Testis (tissue), 5 donors: ENCODE data around the gene CWC25. TPM values are rescaled to one million over a fixed set of nuclear protein-coding genes. Genes with fewer than 3 reads are reported as not detected.

ENCODE experiments used
- DNase-seq: peaks from one replicate; pipeline ENCODE4 v3.0.0-alpha.2; 2019
- H3K27ac ChIP-seq, 2 donors: fragments of 200-600 bp; sonication (generic); one replicate each; pipeline ENCODE4 v1.5.1; 2019
- H3K27me3 ChIP-seq: fragments of 200-600 bp; sonication (generic); one replicate; pipeline ENCODE4 v1.5.1; 2019
- H3K36me3 ChIP-seq: fragments of 200-600 bp; sonication (generic); one replicate; pipeline ENCODE4 v1.5.1; 2017; ENCODE audit warnings: low read depth; ENCODE audit errors: missing control alignments
- H3K4me1 ChIP-seq: fragments of 200-600 bp; sonication (generic); one replicate; pipeline ENCODE4 v1.5.1; 2019
- H3K4me3 ChIP-seq, 2 donors: fragments of 200-600 bp; sonication (generic); one replicate each; pipeline ENCODE4 v1.5.1; 2017 to 2019
- H3K9me3 ChIP-seq: fragments of 200-600 bp; sonication (generic); one replicate; pipeline ENCODE4 v1.5.1; 2017
- POLR2A ChIP-seq: fragments of 450-650 bp; IDR thresholded peaks from one replicate; pipeline ENCODE4 v1.6.1; 2017; ENCODE audit warnings: antibody characterized with exemption, mild to moderate bottlenecking, moderate library complexity
- WGBS, 2 donors: methylation state at CpG; one replicate each; pipeline ENCODE4 v1.1.5; 2018; 5-methylcytosine and 5-hydroxymethylcytosine counted together
- intact Hi-C: fragments of 100-400 bp; cut with DNase I; formaldehyde crosslinking; loops from one replicate; pipeline ENCODE4 v1.15.1; 2023; ENCODE audit warnings: low total_unique reads
- long read RNA-seq, 2 donors: transcript quantifications; one replicate each; lab custom pipeline, GENCODE V29; 2026
- polyA plus RNA-seq: library from polyadenylated mRNA; stranded (reverse); fragments of 350-450 nt; fragmentation: Illumina TruSeq; extraction: RNeasy Lipid Tissue Mini Kit (QIAGEN cat#74804); gene quantifications from one replicate; pipeline ENCODE4 v1.2.3, GENCODE V29; 2014; ENCODE audit warnings: low read depth, low replicate concordance; ENCODE audit not compliant: insufficient read depth
- total RNA-seq, 2 donors: library from RNA; depleted of rRNA; stranded (reverse); fragments of >200 nt; gene quantifications; one replicate each; pipeline ENCODE4 v1.2.3, GENCODE V29; 2016
- TF ChIP-seq, protein P1 (sequence below), 3 experiments: fragments of 450-650 bp in 2 of 3; fragments of 200-600 bp in 1 of 3; sonication (generic) in 1 of 3; IDR thresholded peaks; one replicate each; pipeline ENCODE4 v1.5.1; 2016 to 2019; ENCODE audit warnings: antibody characterized with exemption in 3 of 3, mild to moderate bottlenecking in 2 of 3, moderate library complexity in 1 of 3

Gene CWC25
- 10 to 100 TPM; 23.9 to 67.1 TPM for total RNA-seq
- polyA plus RNA-seq, result 41.9 TPM
- long read RNA-seq, donor 1, partial matches to known transcripts, result 0 of 3 reads
- long read RNA-seq, donor 1, other reads (novel, unspliced or antisense), result 0 of 3 reads
- long read RNA-seq, donor 2, partial matches to known transcripts, result 0 of 1 reads
- long read RNA-seq, donor 2, other reads (novel, unspliced or antisense), result 0 of 1 reads

DNA sequence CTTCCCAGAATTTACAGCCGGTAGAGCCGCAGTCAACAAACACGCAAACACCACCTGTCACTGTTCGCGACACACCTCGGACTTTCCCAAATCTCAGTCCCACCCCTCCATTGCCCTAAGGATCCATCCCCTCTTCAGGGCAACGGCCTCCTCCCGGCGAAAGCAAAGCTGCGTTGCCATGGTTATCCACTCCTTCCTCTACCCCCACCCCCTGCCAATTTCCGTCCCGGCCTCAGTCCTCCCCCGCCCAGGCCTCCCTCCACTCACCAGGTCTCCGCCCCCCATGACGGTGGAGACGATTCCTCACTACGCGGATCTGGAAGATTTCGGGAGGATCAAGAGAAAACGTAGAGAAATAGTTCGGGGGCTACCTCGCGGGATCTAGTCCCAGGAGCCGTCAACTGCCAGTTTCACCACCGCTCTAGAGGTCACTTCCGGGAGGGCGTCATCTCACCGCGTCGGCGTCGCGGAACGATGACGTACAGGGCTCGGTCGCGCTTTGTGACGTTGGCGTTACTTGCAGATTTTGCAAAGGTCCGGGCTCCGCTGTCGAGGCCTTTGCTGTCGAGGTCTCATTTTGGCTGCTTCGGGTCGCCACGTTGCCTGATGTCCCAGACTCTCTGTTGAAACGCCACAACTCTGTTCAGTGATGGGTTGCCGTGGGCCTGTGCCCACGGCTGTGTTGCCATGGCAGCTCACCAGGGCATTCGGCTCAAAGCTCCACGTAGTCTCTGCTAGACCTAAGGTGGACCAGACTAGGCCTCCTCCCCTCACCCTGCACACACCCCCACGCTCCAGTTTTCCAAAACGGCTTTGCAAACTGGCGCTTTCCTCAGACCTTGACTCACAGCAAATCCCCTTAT is at the start of gene CWC25:
CWC25 (minus strand) TSS at position 423 of the 863 bp plus-strand sequence; CDS start at position 285, 138 bp downstream.
- DNase-seq, result peak; percentile 95
- intact Hi-C loops, result no loop called here
- Histone ChIP-seq H3K27me3 (no peaks in the 10 kb centered on the region), H3K9me3 (no peaks in the 10 kb centered on the region), H3K4me3 (peak within 1 kb of the TSS; percentile 72 to 92), H3K27ac (peak within 1 kb of the TSS; percentile 98), H3K36me3 (no peaks in the 10 kb centered on the region), H3K4me1 (peaks cover 11% of the 10 kb centered on the region)
- WGBS, 2 donors, result 0 to 1% methylated on average over 36 to 55 of the region's 55 CpGs
- TF ChIP-seq POLR2A, result peak; percentile 64
- TF ChIP-seq, protein P1, sequence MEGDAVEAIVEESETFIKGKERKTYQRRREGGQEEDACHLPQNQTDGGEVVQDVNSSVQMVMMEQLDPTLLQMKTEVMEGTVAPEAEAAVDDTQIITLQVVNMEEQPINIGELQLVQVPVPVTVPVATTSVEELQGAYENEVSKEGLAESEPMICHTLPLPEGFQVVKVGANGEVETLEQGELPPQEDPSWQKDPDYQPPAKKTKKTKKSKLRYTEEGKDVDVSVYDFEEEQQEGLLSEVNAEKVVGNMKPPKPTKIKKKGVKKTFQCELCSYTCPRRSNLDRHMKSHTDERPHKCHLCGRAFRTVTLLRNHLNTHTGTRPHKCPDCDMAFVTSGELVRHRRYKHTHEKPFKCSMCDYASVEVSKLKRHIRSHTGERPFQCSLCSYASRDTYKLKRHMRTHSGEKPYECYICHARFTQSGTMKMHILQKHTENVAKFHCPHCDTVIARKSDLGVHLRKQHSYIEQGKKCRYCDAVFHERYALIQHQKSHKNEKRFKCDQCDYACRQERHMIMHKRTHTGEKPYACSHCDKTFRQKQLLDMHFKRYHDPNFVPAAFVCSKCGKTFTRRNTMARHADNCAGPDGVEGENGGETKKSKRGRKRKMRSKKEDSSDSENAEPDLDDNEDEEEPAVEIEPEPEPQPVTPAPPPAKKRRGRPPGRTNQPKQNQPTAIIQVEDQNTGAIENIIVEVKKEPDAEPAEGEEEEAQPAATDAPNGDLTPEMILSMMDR (IDR thresholded peaks at IDR 0.05), result peak in 1 of 3 experiments; percentile 34

DNA sequence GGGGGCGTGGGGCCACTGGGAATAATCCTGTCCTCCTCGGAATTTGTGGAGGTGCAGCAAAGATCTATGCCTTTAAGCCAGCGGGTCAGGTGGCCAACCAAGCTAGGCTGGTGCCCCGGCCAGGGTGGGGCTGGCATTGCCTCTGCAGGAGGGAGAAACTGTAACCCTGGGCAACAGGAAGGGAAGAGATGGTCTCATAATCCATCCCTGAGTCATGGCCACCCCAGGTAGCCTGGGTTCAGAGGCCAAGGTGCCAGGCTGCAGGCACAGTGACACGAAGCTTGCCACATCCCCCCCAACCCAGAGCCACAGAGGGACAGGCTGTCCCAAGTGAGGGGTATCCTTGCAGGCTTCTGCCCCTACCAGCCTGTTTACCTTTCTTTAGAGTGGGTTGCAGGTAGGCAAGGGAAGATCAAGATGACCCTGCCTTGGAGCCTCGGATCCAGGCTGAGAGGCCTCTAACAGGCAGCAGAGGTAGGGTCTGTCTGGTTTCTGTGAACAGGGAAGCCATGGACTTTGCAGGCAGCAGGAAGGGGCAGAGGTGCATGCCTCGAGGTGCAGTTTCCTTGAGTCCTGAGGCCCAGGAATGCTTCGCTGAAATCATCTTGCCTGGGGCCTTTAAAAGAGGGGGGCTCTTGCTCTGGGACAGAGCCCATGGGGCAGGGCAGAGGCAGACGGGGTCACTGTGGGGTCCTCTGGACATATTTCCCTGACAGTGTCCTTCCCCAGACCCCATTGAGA is 48.7 kb upstream of the CWC25 start:
- no peak overlapping the region for H3K27ac ChIP-seq
- H3K9me3 ChIP-seq, result no peaks in the 10 kb centered on the region
- WGBS, 2 donors, result 62 to 63% methylated on average over 2 to 9 of the region's 9 CpGs
- intact Hi-C loops, result no loop called here
- H3K27me3 ChIP-seq, result no peaks in the 10 kb centered on the region
- H3K4me3 ChIP-seq, result no peak overlapping the region
- no peaks in the 10 kb centered on the region for H3K36me3 ChIP-seq
- TF ChIP-seq, protein P1 (IDR thresholded peaks at IDR 0.05), result no peak
- TF ChIP-seq POLR2A, result no peak
- no peak for DNase-seq
- peaks cover 36% of the 10 kb centered on the region for H3K4me1 ChIP-seq

DNA sequence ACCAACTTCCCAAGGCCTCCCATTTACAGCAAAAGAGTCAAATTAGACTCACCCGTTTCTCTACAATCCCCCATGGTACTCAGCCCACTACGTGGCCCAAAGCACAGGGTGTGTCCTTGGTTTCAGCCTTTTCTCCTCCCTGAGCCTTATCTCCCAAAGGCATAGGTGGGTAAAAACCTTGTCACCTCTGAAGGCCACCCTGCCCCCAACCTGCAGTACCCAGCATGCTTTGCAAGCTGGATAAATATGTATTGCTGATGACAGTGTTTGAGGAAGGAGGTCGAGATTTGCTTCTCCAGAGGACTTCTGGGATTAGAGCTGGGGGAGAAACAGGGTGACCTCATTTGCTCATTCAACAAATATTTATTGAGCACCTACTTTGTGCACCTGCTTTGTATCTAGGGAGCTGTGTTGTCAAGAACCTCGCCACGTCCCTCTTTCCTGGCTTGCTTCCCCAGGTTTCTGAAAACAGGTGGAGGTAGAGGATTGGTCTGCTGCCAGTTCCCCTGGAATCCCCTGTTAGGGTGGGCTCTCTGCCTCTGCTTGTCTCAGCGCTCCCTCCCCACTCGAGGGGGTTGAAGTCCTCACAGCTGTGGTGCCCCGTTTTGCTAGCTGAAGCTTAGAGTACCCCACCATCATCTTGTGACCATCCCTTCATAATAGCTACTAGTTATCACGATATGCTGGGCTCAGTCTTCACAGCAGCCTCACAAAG is 47.7 kb upstream of the CWC25 start:
- Histone ChIP-seq H3K27ac (no peak overlapping the region), H3K4me3 (no peak overlapping the region), H3K4me1 (peaks cover 36% of the 10 kb centered on the region), H3K27me3 (no peaks in the 10 kb centered on the region), H3K36me3 (no peaks in the 10 kb centered on the region), H3K9me3 (no peaks in the 10 kb centered on the region)
- whole genome bisulfite sequencing, 2 donors, result 61 to 77% methylated on average over 9 of the region's 9 CpGs
- TF ChIP-seq, protein P1 (IDR thresholded peaks at IDR 0.05), result no peak
- no peak for TF ChIP-seq POLR2A
- no peak for DNase-seq
- intact Hi-C loops, result no loop called here

DNA sequence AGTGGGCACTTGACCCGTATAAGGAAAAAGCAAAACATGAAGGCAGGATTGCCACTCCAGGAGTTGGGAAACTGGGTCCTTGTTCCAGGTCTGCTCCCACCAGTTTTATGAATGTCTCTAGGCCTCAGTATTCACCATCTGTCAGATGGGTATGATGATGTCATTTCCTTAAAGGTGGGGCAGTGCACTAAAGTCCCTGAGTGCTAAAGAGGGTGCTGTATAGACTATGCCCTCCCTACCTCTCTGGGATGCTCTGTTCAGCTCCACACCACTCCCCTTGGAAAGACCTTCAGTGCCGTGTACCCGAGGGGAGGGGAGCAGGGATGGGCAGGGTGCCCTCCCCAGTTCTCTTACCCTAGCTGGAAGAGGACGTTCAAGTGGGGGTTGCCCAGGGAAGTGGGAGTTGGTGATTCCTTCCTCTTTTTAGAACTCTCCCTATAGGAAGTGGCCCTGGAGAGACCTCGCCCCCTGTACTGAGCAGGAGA is 46.9 kb upstream of the CWC25 start:
- DNase-seq, result no peak
- H3K4me1 ChIP-seq, result peaks cover 36% of the 10 kb centered on the region
- H3K4me3 ChIP-seq, result no peak overlapping the region
- no peaks in the 10 kb centered on the region for H3K36me3 ChIP-seq
- no peaks in the 10 kb centered on the region for H3K27me3 ChIP-seq
- 49 to 67% methylated on average over 4 to 5 of the region's 5 CpGs for WGBS, 2 donors
- no peak for TF ChIP-seq POLR2A
- TF ChIP-seq, protein P1 (IDR thresholded peaks at IDR 0.05), result no peak
- no peak overlapping the region for H3K27ac ChIP-seq
- H3K9me3 ChIP-seq, result no peaks in the 10 kb centered on the region
- intact Hi-C loops, result no loop called here
